Measurements from ENCODE around the gene TEKT1. TPM values are rescaled to one million over a fixed set of nuclear protein-coding genes. Genes with fewer than 3 reads are reported as not detected.

The TEKT1 gene
- total and polyA plus RNA-seq, 2 experiments from 2014 or later: 0.07 TPM; not detected in 1

- H3K4me1 ChIP-seq (ENCODE audit: insufficient read depth): no peaks in the 10 kb centered on the region
- H3K4me2 ChIP-seq: no peak overlapping the region
- no peaks in the 10 kb centered on the region for H3K36me3 ChIP-seq (replicated peaks; ENCODE audit: insufficient read depth, low read depth)
- no peaks in the 10 kb centered on the region for H3K27me3 ChIP-seq
- H3K9me2 ChIP-seq (replicated peaks; ENCODE audit: insufficient read depth): no peaks in the 10 kb centered on the region
- WGBS (ENCODE audit: low lambda C conversion rate, missing lambda C conversion rate): 94% methylated on average over 2 of the region's 2 CpGs
- H4K20me1 ChIP-seq (ENCODE audit: insufficient read depth, poor library complexity, severe bottlenecking): no peaks in the 10 kb centered on the region
- H3K27ac ChIP-seq: no peak overlapping the region
- no peaks in the 10 kb centered on the region for H3K9me3 ChIP-seq (ENCODE audit: low read depth)
- peaks cover 20% of the 10 kb centered on the region for H3K79me2 ChIP-seq
- H2AFZ ChIP-seq: no peak overlapping the region
- H3K4me3 ChIP-seq: no peak overlapping the region
- TF ChIP-seq, protein P1, sequence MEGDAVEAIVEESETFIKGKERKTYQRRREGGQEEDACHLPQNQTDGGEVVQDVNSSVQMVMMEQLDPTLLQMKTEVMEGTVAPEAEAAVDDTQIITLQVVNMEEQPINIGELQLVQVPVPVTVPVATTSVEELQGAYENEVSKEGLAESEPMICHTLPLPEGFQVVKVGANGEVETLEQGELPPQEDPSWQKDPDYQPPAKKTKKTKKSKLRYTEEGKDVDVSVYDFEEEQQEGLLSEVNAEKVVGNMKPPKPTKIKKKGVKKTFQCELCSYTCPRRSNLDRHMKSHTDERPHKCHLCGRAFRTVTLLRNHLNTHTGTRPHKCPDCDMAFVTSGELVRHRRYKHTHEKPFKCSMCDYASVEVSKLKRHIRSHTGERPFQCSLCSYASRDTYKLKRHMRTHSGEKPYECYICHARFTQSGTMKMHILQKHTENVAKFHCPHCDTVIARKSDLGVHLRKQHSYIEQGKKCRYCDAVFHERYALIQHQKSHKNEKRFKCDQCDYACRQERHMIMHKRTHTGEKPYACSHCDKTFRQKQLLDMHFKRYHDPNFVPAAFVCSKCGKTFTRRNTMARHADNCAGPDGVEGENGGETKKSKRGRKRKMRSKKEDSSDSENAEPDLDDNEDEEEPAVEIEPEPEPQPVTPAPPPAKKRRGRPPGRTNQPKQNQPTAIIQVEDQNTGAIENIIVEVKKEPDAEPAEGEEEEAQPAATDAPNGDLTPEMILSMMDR (IDR thresholded peaks at IDR 0.05; ENCODE audit: poor library complexity): no peak
- TF ChIP-seq EZH2 (IDR thresholded peaks at IDR 0.05; ENCODE audit: borderline replicate concordance) (no peak), EZH2phosphoT487 (IDR thresholded peaks at IDR 0.05; ENCODE audit: low read depth, severe bottlenecking, unreplicated experiment) (no peak)
- DNase-seq (ENCODE audit: low spot score): no peak
Measured at GRCh38 chr17:6862122-6862521, 30.6 kb upstream of the TEKT1 start.

DNA sequence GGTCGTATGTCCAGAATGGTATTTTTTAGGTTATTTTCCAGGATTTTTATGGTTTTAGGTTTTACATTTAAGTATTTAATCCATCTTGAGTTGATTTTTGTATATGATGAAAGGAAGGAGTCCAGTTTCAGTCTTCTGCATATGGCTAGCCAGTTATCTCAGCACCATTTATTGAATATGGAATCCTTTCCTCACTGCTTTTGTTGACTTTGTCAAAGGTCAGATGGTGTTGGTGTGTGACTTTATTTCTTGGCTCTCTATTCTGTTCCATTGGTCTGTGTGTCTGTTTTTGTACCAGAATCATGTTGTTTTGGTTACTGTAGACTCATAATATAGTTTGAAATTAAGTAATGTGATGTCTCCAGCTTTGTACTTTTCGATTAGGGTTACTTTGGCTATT, 26.4 kb upstream of the TEKT1 start:
- no peak overlapping the region for H2AFZ ChIP-seq
- 82% methylated on average over 2 of the region's 2 CpGs for WGBS (ENCODE audit: low lambda C conversion rate, missing lambda C conversion rate)
- no peaks in the 10 kb centered on the region for H3K9me2 ChIP-seq (replicated peaks; ENCODE audit: insufficient read depth)
- H3K9me3 ChIP-seq (ENCODE audit: low read depth): no peaks in the 10 kb centered on the region
- no peak for DNase-seq (ENCODE audit: low spot score)
- no peak overlapping the region for H3K4me2 ChIP-seq
- no peaks in the 10 kb centered on the region for H3K27me3 ChIP-seq
- peaks cover 41% of the 10 kb centered on the region for H3K79me2 ChIP-seq
- no peak overlapping the region for H3K27ac ChIP-seq
- TF ChIP-seq, protein P1 (IDR thresholded peaks at IDR 0.05; ENCODE audit: poor library complexity): no peak
- TF ChIP-seq EZH2 (IDR thresholded peaks at IDR 0.05; ENCODE audit: borderline replicate concordance): no peak
- TF ChIP-seq EZH2phosphoT487 (IDR thresholded peaks at IDR 0.05; ENCODE audit: low read depth, severe bottlenecking, unreplicated experiment): no peak
- no peaks in the 10 kb centered on the region for H3K36me3 ChIP-seq (replicated peaks; ENCODE audit: insufficient read depth, low read depth)
- no peaks in the 10 kb centered on the region for H3K4me1 ChIP-seq (ENCODE audit: insufficient read depth)
- no peaks in the 10 kb centered on the region for H4K20me1 ChIP-seq (ENCODE audit: insufficient read depth, poor library complexity, severe bottlenecking)
- H3K4me3 ChIP-seq: no peak overlapping the region

DNA sequence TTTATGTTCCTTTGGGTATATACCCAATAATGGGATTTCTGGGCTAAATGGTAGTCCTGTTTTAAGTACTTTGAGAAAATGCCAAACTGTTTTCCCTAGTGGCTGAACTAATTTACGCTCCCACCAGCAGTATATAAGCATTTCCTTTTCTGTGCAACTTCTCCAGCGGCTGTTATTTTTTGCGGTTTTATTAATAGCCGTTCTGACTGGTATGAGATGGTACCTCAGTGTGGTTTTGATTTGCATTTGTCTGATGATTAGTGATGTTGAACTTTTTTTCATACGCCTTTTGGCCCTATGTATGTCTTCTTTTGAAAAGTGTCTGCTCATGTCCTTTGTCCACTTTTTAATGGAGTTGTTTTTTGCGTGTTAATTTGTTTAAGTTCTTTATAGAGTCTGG, 25.8 kb upstream of the TEKT1 start:
- Histone ChIP-seq H3K4me1 (ENCODE audit: insufficient read depth) (no peaks in the 10 kb centered on the region), H3K79me2 (peaks cover 41% of the 10 kb centered on the region), H3K4me2 (no peak overlapping the region), H2AFZ (no peak overlapping the region), H3K36me3 (replicated peaks; ENCODE audit: insufficient read depth, low read depth) (no peaks in the 10 kb centered on the region), H3K9me3 (ENCODE audit: low read depth) (no peaks in the 10 kb centered on the region), H3K4me3 (no peak overlapping the region), H4K20me1 (ENCODE audit: insufficient read depth, poor library complexity, severe bottlenecking) (no peaks in the 10 kb centered on the region), H3K27ac (no peak overlapping the region), H3K27me3 (no peaks in the 10 kb centered on the region), H3K9me2 (replicated peaks; ENCODE audit: insufficient read depth) (no peaks in the 10 kb centered on the region)
- no peak for DNase-seq (ENCODE audit: low spot score)
- 79% methylated on average over 6 of the region's 6 CpGs for WGBS (ENCODE audit: low lambda C conversion rate, missing lambda C conversion rate)
- TF ChIP-seq, protein P1 (IDR thresholded peaks at IDR 0.05; ENCODE audit: poor library complexity): no peak
- TF ChIP-seq EZH2phosphoT487 (IDR thresholded peaks at IDR 0.05; ENCODE audit: low read depth, severe bottlenecking, unreplicated experiment) (no peak), EZH2 (IDR thresholded peaks at IDR 0.05; ENCODE audit: borderline replicate concordance) (no peak)

- no peak overlapping the region for H2AFZ ChIP-seq
- peaks cover 39% of the 10 kb centered on the region for H3K79me2 ChIP-seq
- no peak overlapping the region for H3K27ac ChIP-seq
- H3K27me3 ChIP-seq: no peaks in the 10 kb centered on the region
- no peak for DNase-seq (ENCODE audit: low spot score)
- H3K9me2 ChIP-seq (replicated peaks; ENCODE audit: insufficient read depth): no peaks in the 10 kb centered on the region
- no peaks in the 10 kb centered on the region for H3K36me3 ChIP-seq (replicated peaks; ENCODE audit: insufficient read depth, low read depth)
- no peaks in the 10 kb centered on the region for H3K4me1 ChIP-seq (ENCODE audit: insufficient read depth)
- H3K9me3 ChIP-seq (ENCODE audit: low read depth): no peaks in the 10 kb centered on the region
- TF ChIP-seq EZH2 (IDR thresholded peaks at IDR 0.05; ENCODE audit: borderline replicate concordance) (no peak), EZH2phosphoT487 (IDR thresholded peaks at IDR 0.05; ENCODE audit: low read depth, severe bottlenecking, unreplicated experiment) (no peak)
- TF ChIP-seq, protein P1 (IDR thresholded peaks at IDR 0.05; ENCODE audit: poor library complexity): no peak
- 89% methylated on average over 3 of the region's 3 CpGs for WGBS (ENCODE audit: low lambda C conversion rate, missing lambda C conversion rate)
- H4K20me1 ChIP-seq (ENCODE audit: insufficient read depth, poor library complexity, severe bottlenecking): no peaks in the 10 kb centered on the region
- peak overlapping the region; percentile 77 for H3K4me2 ChIP-seq
- no peak overlapping the region for H3K4me3 ChIP-seq
Measured at GRCh38 chr17:6856051-6856450, 24.5 kb upstream of the TEKT1 start.

All from hepatocyte (in vitro differentiated cells).